Measurements from ENCODE around the gene PHOSPHO2. TPM values are rescaled to one million over a fixed set of nuclear protein-coding genes. Genes with fewer than 3 reads are reported as not detected.
"Not testable (repeated sequence)": the region's sequence is repeated elsewhere in the genome, so short reads cannot be mapped to it uniquely, and the experiment has no call there.

Gene PHOSPHO2
- total and polyA plus RNA-seq, 4 donors = 1.9 to 12.6 (median 2.8) TPM

DNA sequence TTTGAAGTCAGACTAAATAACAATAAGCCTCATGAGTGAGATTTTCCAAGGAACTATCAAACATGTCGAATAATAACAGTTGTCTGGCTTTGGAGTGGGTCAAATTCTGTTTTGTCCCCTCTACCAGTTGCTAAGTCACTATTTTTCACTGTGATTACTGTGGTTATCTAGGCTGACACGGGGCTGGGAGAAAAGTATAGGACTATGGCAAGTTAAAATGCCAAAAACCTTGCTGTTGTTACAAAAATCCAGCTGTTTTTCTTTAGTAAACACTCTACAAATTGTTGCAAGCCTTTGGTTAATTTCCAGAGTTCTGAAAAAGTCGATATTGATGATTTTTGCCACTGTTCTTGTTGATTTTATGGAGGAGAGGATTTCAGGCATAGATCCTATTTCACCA is 1.6 kb upstream of the PHOSPHO2 start:
- WGBS, 2 donors = 64 to 65% methylated on average over 3 of the region's 3 CpGs
- Histone ChIP-seq H3K36me3 (ENCODE audit: control insufficient read depth in 4 of 4, insufficient read depth in 4 of 4, low read length in 4 of 4) (no peaks in the 10 kb centered on the region), H3K27me3 (ENCODE audit: control insufficient read depth in 3 of 3, insufficient read depth in 3 of 3, low read length in 2 of 3) (no peaks in the 10 kb centered on the region), H3K27ac (ENCODE audit: low read depth in 1 of 2, low read length in 1 of 2) (no peak overlapping the region), H3K9me3 (ENCODE audit: control insufficient read depth in 4 of 4, insufficient read depth in 3 of 4, low read length in 3 of 4) (peaks cover 0 to 3% (median 0%) of the 10 kb centered on the region in 4 donors), H3K4me3 (no peak overlapping the region), H3K9ac (ENCODE audit: insufficient read depth in 1 of 2, low read length in 2 of 2) (no peak overlapping the region), H3K4me1 (ENCODE audit: control insufficient read depth in 5 of 5, insufficient read depth in 5 of 5, low read length in 5 of 5) (peaks cover 0 to 15% (median 4%) of the 10 kb centered on the region in 5 donors)
- ATAC-seq (ENCODE audit: insufficient read depth, low FRiP score) (no peak), DNase-seq (peak in 2 of 3 donors; percentile 78 to 82)
- TF ChIP-seq, protein P1, sequence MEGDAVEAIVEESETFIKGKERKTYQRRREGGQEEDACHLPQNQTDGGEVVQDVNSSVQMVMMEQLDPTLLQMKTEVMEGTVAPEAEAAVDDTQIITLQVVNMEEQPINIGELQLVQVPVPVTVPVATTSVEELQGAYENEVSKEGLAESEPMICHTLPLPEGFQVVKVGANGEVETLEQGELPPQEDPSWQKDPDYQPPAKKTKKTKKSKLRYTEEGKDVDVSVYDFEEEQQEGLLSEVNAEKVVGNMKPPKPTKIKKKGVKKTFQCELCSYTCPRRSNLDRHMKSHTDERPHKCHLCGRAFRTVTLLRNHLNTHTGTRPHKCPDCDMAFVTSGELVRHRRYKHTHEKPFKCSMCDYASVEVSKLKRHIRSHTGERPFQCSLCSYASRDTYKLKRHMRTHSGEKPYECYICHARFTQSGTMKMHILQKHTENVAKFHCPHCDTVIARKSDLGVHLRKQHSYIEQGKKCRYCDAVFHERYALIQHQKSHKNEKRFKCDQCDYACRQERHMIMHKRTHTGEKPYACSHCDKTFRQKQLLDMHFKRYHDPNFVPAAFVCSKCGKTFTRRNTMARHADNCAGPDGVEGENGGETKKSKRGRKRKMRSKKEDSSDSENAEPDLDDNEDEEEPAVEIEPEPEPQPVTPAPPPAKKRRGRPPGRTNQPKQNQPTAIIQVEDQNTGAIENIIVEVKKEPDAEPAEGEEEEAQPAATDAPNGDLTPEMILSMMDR (IDR thresholded peaks at IDR 0.05; ENCODE audit: control extremely low read depth, extremely low read depth) = no peak

GRCh38 chr2:169693360-169693759 is 909 bp upstream of the PHOSPHO2 start:
- peaks cover 0 to 3% (median 0%) of the 10 kb centered on the region in 4 donors for H3K9me3 ChIP-seq (ENCODE audit: control insufficient read depth in 4 of 4, insufficient read depth in 3 of 4, low read length in 3 of 4)
- peak overlapping the region; percentile 95 to 98 for H3K9ac ChIP-seq (ENCODE audit: insufficient read depth in 1 of 2, low read length in 2 of 2)
- no peaks in the 10 kb centered on the region for H3K27me3 ChIP-seq (ENCODE audit: control insufficient read depth in 3 of 3, insufficient read depth in 3 of 3, low read length in 2 of 3)
- 13% methylated on average over 4 of the region's 4 CpGs for WGBS, 2 donors
- H3K4me3 ChIP-seq = no peak overlapping the region
- peaks cover 0 to 15% (median 4%) of the 10 kb centered on the region in 5 donors for H3K4me1 ChIP-seq (ENCODE audit: control insufficient read depth in 5 of 5, insufficient read depth in 5 of 5, low read length in 5 of 5)
- TF ChIP-seq, protein P1 (IDR thresholded peaks at IDR 0.05; ENCODE audit: control extremely low read depth, extremely low read depth) = peak; percentile 2
- H3K36me3 ChIP-seq (ENCODE audit: control insufficient read depth in 4 of 4, insufficient read depth in 4 of 4, low read length in 4 of 4) = no peaks in the 10 kb centered on the region
- H3K27ac ChIP-seq (ENCODE audit: low read depth in 1 of 2, low read length in 1 of 2) = no peak overlapping the region
- peak; percentile 27 to 68 (median 36) for DNase-seq
- ATAC-seq (ENCODE audit: insufficient read depth, low FRiP score) = no peak

GRCh38 chr2:169694894-169695260 is 608 bp downstream of the PHOSPHO2 start:
- H3K9ac ChIP-seq (ENCODE audit: insufficient read depth in 1 of 2, low read length in 2 of 2) = peak overlapping the region; percentile 73 to 95
- WGBS, 2 donors = 33 to 36% methylated on average over 8 of the region's 8 CpGs
- peaks cover 0 to 3% (median 0%) of the 10 kb centered on the region in 4 donors for H3K9me3 ChIP-seq (ENCODE audit: control insufficient read depth in 4 of 4, insufficient read depth in 3 of 4, low read length in 3 of 4)
- peak overlapping the region; percentile 69 for H3K4me3 ChIP-seq
- ATAC-seq (ENCODE audit: insufficient read depth, low FRiP score) (no peak), DNase-seq (no peak)
- H3K27ac ChIP-seq (ENCODE audit: low read depth in 1 of 2, low read length in 1 of 2) = peak overlapping the region; percentile 88 to 91
- H3K27me3 ChIP-seq (ENCODE audit: control insufficient read depth in 3 of 3, insufficient read depth in 3 of 3, low read length in 2 of 3) = no peaks in the 10 kb centered on the region
- TF ChIP-seq, protein P1 (IDR thresholded peaks at IDR 0.05; ENCODE audit: control extremely low read depth, extremely low read depth) = no peak
- H3K4me1 ChIP-seq (ENCODE audit: control insufficient read depth in 5 of 5, insufficient read depth in 5 of 5, low read length in 5 of 5) = peaks cover 0 to 15% (median 4%) of the 10 kb centered on the region in 5 donors
- H3K36me3 ChIP-seq (ENCODE audit: control insufficient read depth in 4 of 4, insufficient read depth in 4 of 4, low read length in 4 of 4) = peaks cover 0 to 3% (median 0%) of the 10 kb centered on the region in 4 donors

DNA sequence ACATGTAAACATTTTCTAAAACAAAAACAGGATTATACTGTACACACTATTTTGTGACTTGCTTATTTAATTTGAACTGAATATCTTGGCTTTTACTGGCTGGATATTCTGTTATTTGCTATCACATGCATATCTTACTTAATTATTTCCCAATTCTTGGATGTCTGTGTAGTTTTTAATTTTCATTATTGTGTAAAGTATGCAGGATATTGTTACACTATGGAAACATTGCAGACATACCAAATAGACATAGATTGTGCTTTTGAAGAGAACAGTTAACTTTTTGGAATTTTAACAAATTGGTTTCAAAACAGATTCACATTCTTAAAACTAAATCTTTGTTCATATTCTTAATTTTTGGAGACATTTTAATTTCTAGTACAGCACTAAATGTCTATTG is 2.1 kb downstream of the PHOSPHO2 start:
- peaks cover 0 to 3% (median 0%) of the 10 kb centered on the region in 4 donors for H3K36me3 ChIP-seq (ENCODE audit: control insufficient read depth in 4 of 4, insufficient read depth in 4 of 4, low read length in 4 of 4)
- peaks cover 0 to 15% (median 4%) of the 10 kb centered on the region in 5 donors for H3K4me1 ChIP-seq (ENCODE audit: control insufficient read depth in 5 of 5, insufficient read depth in 5 of 5, low read length in 5 of 5)
- TF ChIP-seq, protein P1 (IDR thresholded peaks at IDR 0.05; ENCODE audit: control extremely low read depth, extremely low read depth) = no peak
- no peak overlapping the region for H3K4me3 ChIP-seq
- H3K9ac ChIP-seq (ENCODE audit: insufficient read depth in 1 of 2, low read length in 2 of 2) = no peak overlapping the region
- H3K27ac ChIP-seq (ENCODE audit: low read depth in 1 of 2, low read length in 1 of 2) = no peak overlapping the region
- ATAC-seq (ENCODE audit: insufficient read depth, low FRiP score) = no peak
- no peaks in the 10 kb centered on the region for H3K9me3 ChIP-seq (ENCODE audit: control insufficient read depth in 4 of 4, insufficient read depth in 3 of 4, low read length in 3 of 4)
- no peaks in the 10 kb centered on the region for H3K27me3 ChIP-seq (ENCODE audit: control insufficient read depth in 3 of 3, insufficient read depth in 3 of 3, low read length in 2 of 3)
- no peak for DNase-seq

DNA sequence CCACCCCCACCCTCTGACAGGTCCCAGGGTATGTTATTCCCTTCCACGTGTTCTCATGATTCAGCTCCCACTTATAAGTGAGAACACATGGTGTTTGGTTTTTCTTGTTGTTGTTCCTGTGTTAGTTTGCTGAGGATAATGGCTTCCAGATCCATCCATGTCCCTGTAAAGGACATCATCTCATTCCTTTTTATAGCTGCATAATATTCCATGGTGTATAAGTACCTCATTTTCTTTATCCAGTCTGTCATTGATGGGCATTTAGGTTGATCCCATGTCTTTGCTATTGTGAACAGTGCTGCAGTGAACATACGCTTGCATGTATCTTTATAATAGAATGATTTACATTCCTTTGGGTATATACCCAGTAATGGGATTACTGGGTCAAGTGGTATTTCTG is 4.9 kb downstream of the PHOSPHO2 start:
- not testable (repeated sequence) for H3K9ac ChIP-seq (ENCODE audit: insufficient read depth in 1 of 2, low read length in 2 of 2); H3K9me3 ChIP-seq (ENCODE audit: control insufficient read depth in 4 of 4, insufficient read depth in 3 of 4, low read length in 3 of 4); H3K4me1 ChIP-seq (ENCODE audit: control insufficient read depth in 5 of 5, insufficient read depth in 5 of 5, low read length in 5 of 5); H3K27me3 ChIP-seq (ENCODE audit: control insufficient read depth in 3 of 3, insufficient read depth in 3 of 3, low read length in 2 of 3); ATAC-seq (ENCODE audit: insufficient read depth, low FRiP score); H3K27ac ChIP-seq (ENCODE audit: low read depth in 1 of 2, low read length in 1 of 2); H3K36me3 ChIP-seq (ENCODE audit: control insufficient read depth in 4 of 4, insufficient read depth in 4 of 4, low read length in 4 of 4); H3K4me3 ChIP-seq; DNase-seq
- 95% methylated on average over 2 of the region's 2 CpGs for WGBS, 2 donors
